Posterior cingulate gyrus (tissue), 11 donors: Measurements from ENCODE around the gene OLFM3.

Experiments used
- DNase-seq, 10 donors: peaks; one replicate each; pipeline versions ENCODE4 v3.0.0 to v3.0.0-alpha.2; 2020 to 2021; ENCODE audit warnings: mixed read lengths in 3 of 10
- intact Hi-C: fragments of 100-400 bp; cut with DNase I; formaldehyde crosslinking; loops from one replicate; pipeline ENCODE4 v1.15.1; 2023

The OLFM3 gene

DNA sequence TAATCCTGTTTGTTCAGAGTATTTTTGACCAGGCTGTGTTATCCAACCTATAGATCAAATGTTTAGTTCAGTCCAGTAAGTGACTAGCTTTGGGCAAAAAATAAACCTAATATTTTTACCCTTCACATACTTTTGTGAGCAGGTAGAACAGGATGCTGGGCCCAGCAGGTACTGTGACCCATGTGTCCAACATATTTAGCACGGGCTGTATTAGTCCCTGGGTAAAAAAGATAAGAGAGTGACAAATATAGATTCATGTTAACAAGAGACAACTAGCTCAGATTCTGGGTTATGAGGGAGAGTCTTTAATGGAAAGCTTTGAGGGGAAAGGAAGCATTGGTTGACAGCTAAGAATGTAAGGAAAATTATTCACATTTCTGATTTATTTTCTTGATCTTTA, 43.1 kb downstream of the OLFM3 start:
- DNase-seq, result no peak
- intact Hi-C loops, result no loop called here

GRCh38 chr1:101945884-101946283, 50.8 kb downstream of the OLFM3 start:
- DNase-seq, result no peak
- intact Hi-C loops, result no loop called here

DNA sequence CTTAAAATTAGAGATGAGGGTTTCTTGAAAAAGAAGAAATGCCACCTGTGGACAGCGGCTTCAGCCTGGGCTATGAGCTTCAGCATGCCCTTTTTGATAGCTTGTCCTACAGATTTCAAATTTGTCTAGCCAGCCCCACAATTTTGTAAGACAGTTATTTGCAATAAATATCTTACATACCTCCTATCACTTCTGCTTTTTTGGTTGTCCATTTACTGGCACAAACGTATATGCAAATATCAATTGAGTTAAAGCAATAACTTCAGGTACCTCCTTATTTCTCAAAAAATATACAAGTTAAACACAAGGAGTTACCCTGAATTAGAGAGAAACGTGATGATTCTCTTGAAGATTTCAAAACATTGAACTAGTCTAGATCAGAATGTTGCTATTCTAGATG, 53.5 kb downstream of the OLFM3 start:
- no peak for DNase-seq
- intact Hi-C loops, result no loop called here

DNA sequence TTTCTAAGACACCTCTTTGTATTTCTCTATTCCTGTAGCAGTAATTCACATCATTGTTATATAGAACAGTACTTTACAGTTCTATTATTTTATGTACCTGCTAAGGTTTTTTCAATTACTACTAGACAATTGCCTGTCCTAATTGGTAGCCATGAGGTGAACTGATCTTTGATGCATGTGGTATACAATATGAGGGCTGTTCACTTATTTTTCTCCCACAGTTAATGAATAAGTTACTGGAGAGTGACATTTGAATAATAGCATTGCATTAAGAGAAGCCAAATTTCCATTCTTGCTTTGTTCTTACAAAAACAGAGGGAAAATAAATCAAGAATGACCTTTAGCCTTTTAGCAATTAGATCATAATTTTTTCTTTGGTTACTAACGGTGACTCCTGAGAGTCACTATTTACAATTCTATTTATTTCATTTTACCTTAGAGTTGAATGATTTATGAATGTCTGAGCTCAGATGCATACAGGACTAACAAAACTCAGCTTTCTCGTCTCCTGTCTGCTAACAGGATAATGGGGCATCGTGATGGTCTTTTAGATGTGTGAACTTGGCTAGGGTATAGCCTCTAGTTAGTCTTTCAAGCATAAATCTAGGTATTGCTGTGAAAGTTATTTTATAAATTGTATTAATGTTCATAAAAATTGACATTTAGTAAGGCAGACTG, 54.1 kb downstream of the OLFM3 start:
- intact Hi-C loops, result no loop called here

GRCh38 chr1:101938681-101939080, 58.0 kb downstream of the OLFM3 start:
- intact Hi-C loops, result no loop called here
- no peak for DNase-seq

More for the DNA sequence above, 54.1 kb downstream of the OLFM3 start:
- DNase-seq, result no peak

DNA sequence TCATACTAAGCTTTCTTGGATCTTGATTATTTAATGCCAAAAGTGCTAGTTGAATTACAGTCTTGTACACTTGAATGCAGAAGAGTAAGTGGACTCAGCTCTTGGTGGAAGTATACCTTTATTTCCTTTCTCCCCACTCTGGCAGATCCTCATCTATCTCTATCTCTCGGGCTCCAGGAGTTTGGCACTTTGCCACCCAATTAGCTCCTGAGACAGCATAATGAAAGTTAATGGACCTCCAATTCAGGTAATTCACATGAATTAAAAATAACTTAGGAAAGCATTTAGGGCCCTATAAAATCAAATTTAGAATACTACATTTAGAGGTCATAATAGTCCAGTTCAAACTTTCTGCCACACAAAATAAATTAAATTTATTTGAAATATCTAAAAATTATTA, 67.4 kb downstream of the OLFM3 start:
- intact Hi-C loops, result no loop called here
- no peak for DNase-seq

GRCh38 chr1:101928829-101929228, 67.9 kb downstream of the OLFM3 start:
- intact Hi-C loops, result no loop called here
- DNase-seq, result no peak

DNA sequence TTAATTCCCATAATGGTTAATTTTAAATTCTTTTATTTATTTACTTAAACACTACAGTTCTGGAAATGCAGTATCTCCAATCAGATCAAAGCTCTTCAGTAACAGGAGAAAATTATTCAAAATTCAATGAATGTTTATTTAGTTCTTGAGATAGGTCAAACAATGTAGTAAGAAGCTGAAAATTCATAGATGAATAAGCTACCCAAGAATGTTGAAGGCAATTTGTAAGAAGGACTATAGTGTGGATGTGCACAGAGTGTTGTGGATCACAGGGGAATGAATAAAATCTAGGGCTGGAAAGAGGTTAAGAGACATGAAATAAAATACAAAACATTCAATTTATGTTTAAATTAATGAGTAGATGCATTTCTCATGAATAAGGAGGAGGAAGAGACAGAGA, 72.0 kb downstream of the OLFM3 start:
- intact Hi-C loops, result no loop called here
- no peak for DNase-seq

- DNase-seq, result no peak
- intact Hi-C loops, result no loop called here
Observed at GRCh38 chr1:101920577-101920976, 76.1 kb downstream of the OLFM3 start.

DNA sequence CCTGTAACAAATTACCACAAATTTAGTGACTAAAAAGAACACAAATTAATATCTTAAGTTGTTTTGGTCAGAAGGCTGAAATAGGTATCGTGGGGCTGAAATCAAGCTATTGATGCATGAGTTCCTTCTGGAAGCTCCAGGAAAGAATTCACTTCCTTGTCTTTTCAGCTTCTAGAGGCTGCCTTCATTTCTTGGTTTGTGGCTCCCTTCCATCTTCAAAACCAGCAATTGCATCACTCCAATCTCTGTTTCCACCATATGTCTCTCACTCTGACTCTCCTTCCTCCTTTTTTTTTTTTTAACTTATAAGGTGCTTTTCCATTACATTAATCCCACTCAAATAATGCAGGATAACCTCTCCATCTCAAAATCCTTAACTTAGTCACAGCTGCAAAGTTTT, 78.4 kb downstream of the OLFM3 start:
- intact Hi-C loops, result no loop called here
- no peak for DNase-seq

GRCh38 chr1:101915597-101915996, 81.1 kb downstream of the OLFM3 start:
- no peak for DNase-seq
- intact Hi-C loops, result no loop called here

DNA sequence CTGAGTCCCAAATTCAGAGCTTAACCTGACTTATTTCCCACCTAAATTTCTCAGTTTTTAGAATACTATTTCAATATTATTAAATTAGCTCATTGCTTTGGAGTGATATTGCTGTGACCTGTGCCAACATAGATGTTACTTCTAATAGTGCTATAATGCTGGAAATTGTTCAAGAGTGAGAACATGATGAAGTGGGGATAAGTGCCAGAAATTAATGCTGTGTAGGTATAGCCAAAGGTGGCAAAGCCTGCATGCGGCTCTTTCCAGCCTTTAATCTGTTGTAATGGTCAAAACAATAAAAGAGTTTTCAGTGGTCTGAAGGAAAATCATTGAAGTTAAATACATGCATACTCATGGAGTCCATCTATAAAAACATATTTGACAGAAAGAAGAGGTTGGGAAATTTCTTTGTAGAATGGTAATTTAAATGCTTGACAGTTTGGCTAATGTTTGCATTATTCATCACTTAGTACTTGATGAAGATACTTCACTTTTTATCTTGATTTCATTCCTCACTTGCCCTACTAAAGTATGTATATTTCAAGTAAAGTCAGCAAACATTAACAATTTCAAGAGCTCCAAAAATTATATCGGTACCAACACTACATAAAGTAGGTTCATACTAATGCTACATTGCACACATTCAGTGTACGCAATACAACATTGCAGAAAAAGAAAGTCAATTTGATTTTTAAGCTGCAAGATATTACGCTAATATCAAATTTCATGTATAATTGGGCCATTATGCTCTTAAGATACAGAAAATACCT, 82.1 kb downstream of the OLFM3 start:
- intact Hi-C loops, result no loop called here
- no peak for DNase-seq

GRCh38 chr1:101911894-101912293, 84.8 kb downstream of the OLFM3 start:
- no peak for DNase-seq
- intact Hi-C loops, result no loop called here

DNA sequence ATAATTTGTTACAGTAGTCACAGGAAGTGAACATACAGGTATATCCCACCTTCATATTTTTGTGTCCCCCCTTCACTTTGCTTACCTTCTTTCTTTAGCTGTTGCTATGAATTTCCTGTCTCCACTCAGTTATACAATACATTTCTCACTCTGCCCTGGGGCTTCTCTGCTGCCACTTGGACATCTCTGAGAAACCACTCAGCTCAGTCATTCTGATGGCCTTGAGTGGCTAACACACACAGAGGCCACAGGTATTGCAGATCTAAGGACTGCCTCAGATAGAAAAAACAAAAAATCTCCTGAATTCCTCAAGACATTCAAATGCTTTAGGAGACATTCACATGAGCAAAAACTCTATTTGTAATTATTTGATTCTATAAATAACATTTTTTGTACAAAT, 87.7 kb downstream of the OLFM3 start:
- intact Hi-C loops, result no loop called here
- no peak for DNase-seq

- DNase-seq, result no peak
- intact Hi-C loops, result no loop called here
Observed at GRCh38 chr1:101907264-101907663, 89.5 kb downstream of the OLFM3 start.

GRCh38 chr1:101905283-101905835, 91.4 kb downstream of the OLFM3 start:
- DNase-seq, result no peak

GRCh38 chr1:101902199-101902598, 94.5 kb downstream of the OLFM3 start:
- intact Hi-C loops, result no loop called here
- peak in 3 of 10 donors; percentile 6 to 53 (median 18) for DNase-seq

More at GRCh38 chr1:101905283-101905835, 91.4 kb downstream of the OLFM3 start:
- intact Hi-C loops, result no loop called here

GRCh38 chr1:101898137-101898536, 98.6 kb downstream of the OLFM3 start:
- intact Hi-C loops, result no loop called here
- no peak for DNase-seq

DNA sequence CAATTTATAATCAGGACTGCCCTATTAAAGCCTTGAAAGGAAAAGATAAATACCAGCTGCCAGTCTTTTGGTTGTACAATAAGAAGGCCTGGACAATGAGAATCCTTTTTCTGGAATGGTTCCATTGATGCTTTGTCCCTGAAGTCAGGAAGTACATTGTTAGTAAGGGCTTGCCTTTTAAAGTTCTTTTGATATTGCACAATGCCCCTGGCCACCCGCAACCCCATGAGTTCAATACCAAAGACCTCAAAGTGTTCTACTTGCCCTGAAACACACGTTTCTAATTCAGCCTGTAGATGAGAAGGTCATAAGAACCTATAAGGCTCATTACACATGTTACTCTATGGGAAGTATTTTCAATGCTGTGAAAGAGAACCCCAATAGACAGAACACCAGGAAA, 112.1 kb downstream of the OLFM3 start:
- no peak for DNase-seq
- intact Hi-C loops, result no loop called here

DNA sequence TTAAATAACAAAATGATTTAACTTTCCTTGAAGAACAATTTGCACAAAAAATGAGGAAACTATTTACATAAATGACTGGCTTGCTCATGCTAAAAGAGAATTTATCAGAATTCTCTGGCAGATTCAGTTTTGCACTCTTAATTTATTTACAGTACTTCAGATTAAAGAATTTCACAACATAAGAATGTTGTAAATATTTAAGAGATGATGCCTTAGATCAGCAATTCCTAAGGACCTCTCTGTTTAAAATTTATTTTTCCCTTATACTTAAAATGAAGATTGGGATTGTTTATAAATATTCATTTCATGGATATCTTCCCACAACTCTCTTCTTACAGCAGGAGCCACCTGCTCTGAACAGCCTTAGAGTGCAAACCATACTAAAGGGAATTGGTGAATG, 120.8 kb downstream of the OLFM3 start:
- no peak for DNase-seq
- intact Hi-C loops, result no loop called here

- no peak for DNase-seq
- intact Hi-C loops, result no loop called here
Observed at GRCh38 chr1:101873672-101874071, 123.1 kb downstream of the OLFM3 start.

- DNase-seq, result no peak
Observed at GRCh38 chr1:101859941-101860340, 136.8 kb downstream of the OLFM3 start.

More at GRCh38 chr1:101859941-101860340, 136.8 kb downstream of the OLFM3 start:
- intact Hi-C loops, result no loop called here
